H1 (cell line): ENCODE results near the gene CALML5. TPM values are rescaled to one million over a fixed set of nuclear protein-coding genes. Genes with fewer than 3 reads are reported as not detected.

ENCODE experiments used
- CTCF ChIA-PET: fragments of 300-600 bp; sonication (Branson Sonifier 250); formaldehyde crosslinking; loops from one replicate; lab custom pipeline; 2021; ENCODE audit not compliant: partially characterized antibody; lab: Charles Lee
- POLR2A ChIA-PET: fragments of 300-600 bp; sonication (Branson Sonifier 250); formaldehyde crosslinking; loops from one replicate; lab custom pipeline; 2021; ENCODE audit warnings: inconsistent platforms; ENCODE audit not compliant: partially characterized antibody; lab: Charles Lee
- DNase-seq, 2 experiments: peaks; one replicate each; pipeline versions ENCODE4 v3.0.0 to v3.0.0-alpha.2; 2010 to 2022; ENCODE audit warnings: low spot score in 2 of 2, low read depth in 1 of 2, mixed read lengths in 1 of 2
- FAIRE-seq: peaks from 2 replicates; lab custom pipeline; 2011; peaks lifted over from hg19 to GRCh38; lab: Jason Lieb, UNC
- H2AFZ ChIP-seq: 2 replicates; pipeline ENCODE4 v1.8.1; 2012; ENCODE audit warnings: low read length, inconsistent platforms
- H2AK5ac ChIP-seq: 2 replicates; pipeline ENCODE4 v1.6.1; 2013; ENCODE audit warnings: low read depth, low read length
- H2BK120ac ChIP-seq: replicated peaks from 2 replicates; pipeline ENCODE3; 2013; ENCODE audit warnings: low read depth, low read length, inconsistent platforms
- H2BK12ac ChIP-seq: 2 replicates; pipeline ENCODE4 v1.6.1; 2013; ENCODE audit warnings: low read depth, low read length
- H2BK15ac ChIP-seq: 2 replicates; pipeline ENCODE4 v1.6.1; 2013; ENCODE audit warnings: low read length
- H2BK20ac ChIP-seq: 2 replicates; pipeline ENCODE4 v1.6.1; 2013; ENCODE audit warnings: low read length
- H2BK5ac ChIP-seq: 2 replicates; pipeline ENCODE4 v1.6.1; 2013; ENCODE audit warnings: low read depth, low read length
- H3K14ac ChIP-seq: 2 replicates; pipeline ENCODE4 v1.6.1; 2013; ENCODE audit warnings: inconsistent platforms; ENCODE audit not compliant: insufficient read length
- H3K18ac ChIP-seq: 2 replicates; pipeline ENCODE4 v1.6.1; 2013; ENCODE audit warnings: low read length; ENCODE audit errors: extremely low read depth
- H3K23ac ChIP-seq: 2 replicates; pipeline ENCODE4 v1.6.1; 2013; ENCODE audit warnings: inconsistent platforms; ENCODE audit not compliant: insufficient read length
- H3K23me2 ChIP-seq: 2 replicates; pipeline ENCODE4 v1.6.1; 2013; ENCODE audit warnings: low read depth, low read length
- H3K27ac ChIP-seq: 2 replicates; pipeline ENCODE4 v1.6.1; 2011; ENCODE audit warnings: low read depth, low read length, inconsistent platforms
- H3K27me3 ChIP-seq, 4 experiments: replicated peaks in 1 of 4; 1 replicate in 1 of 4; 2 replicates in 3 of 4; pipeline versions ENCODE4 v1.6.1 to v1.8.1; 2011 to 2013; ENCODE audit warnings: low read length in 3 of 4, mild to moderate bottlenecking in 3 of 4, inconsistent platforms in 2 of 4, mixed read lengths in 2 of 4, moderate library complexity in 1 of 4; ENCODE audit not compliant: control insufficient read depth in 3 of 4, insufficient read depth in 3 of 4; ENCODE audit errors: extremely low read depth in 1 of 4
- H3K36me3 ChIP-seq, 4 experiments: 2 replicates each; pipeline versions ENCODE4 v1.6.1 to v1.8.1; 2011 to 2013; ENCODE audit warnings: mild to moderate bottlenecking in 4 of 4, low read length in 3 of 4, moderate library complexity in 2 of 4, control low read depth in 1 of 4, inconsistent platforms in 1 of 4; ENCODE audit not compliant: insufficient read depth in 4 of 4, control insufficient read depth in 2 of 4
- H3K4ac ChIP-seq: replicated peaks from 2 replicates; pipeline ENCODE3; 2013; ENCODE audit warnings: low read length, low read depth, mixed read lengths, inconsistent platforms; ENCODE audit not compliant: insufficient read length
- H3K4me1 ChIP-seq, 4 experiments: replicated peaks in 1 of 4; 1 replicate in 1 of 4; 2 replicates in 3 of 4; pipeline versions ENCODE4 v1.6.1 to v1.8.1; 2011 to 2013; ENCODE audit warnings: low read length in 3 of 4, inconsistent platforms in 2 of 4, mixed read lengths in 1 of 4; ENCODE audit not compliant: insufficient read depth in 4 of 4, control insufficient read depth in 3 of 4
- H3K4me2 ChIP-seq, 2 experiments: 2 replicates each; pipeline versions ENCODE4 v1.6.1 to v1.8.1; 2011 to 2013; ENCODE audit warnings: low read depth in 2 of 2, low read length in 2 of 2, control low read depth in 1 of 2, inconsistent platforms in 1 of 2, mild to moderate bottlenecking in 1 of 2; ENCODE audit not compliant: insufficient read depth in 1 of 2
- H3K4me3 ChIP-seq, 4 experiments: fragments of 200-600, 300-600 bp in 1 of 4; sonication (generic), shearing (Covaris generic), sonication (Bioruptor Twin) in 1 of 4; 2 replicates each; pipeline versions ENCODE4 v1.5.1 to v1.8.1; 2011 to 2016; ENCODE audit warnings: low read length in 4 of 4, low read depth in 3 of 4, control low read depth in 2 of 4, inconsistent platforms in 2 of 4, mild to moderate bottlenecking in 2 of 4, mixed read lengths in 1 of 4, moderate library complexity in 1 of 4; ENCODE audit not compliant: insufficient read depth in 2 of 4; ENCODE audit errors: extremely low read depth in 1 of 4
- H3K56ac ChIP-seq: replicated peaks from 2 replicates; pipeline ENCODE3; 2013; ENCODE audit warnings: low read depth, mild to moderate bottlenecking, mixed read lengths, low read length, inconsistent platforms; ENCODE audit not compliant: insufficient read length
- H3K79me1 ChIP-seq: 2 replicates; pipeline ENCODE4 v1.6.1; 2013; ENCODE audit warnings: low read depth, low read length, control low read depth
- H3K79me2 ChIP-seq, 2 experiments: 2 replicates each; pipeline versions ENCODE4 v1.6.1 to v1.8.1; 2012 to 2013; ENCODE audit warnings: low read length in 2 of 2, mild to moderate bottlenecking in 2 of 2, inconsistent platforms in 1 of 2; ENCODE audit not compliant: insufficient read depth in 2 of 2, control insufficient read depth in 1 of 2
- H3K9ac ChIP-seq, 4 experiments: replicated peaks in 1 of 4; 1 replicate in 1 of 4; 2 replicates in 3 of 4; pipeline versions ENCODE4 v1.6.1 to v1.8.1; 2011 to 2013; ENCODE audit warnings: low read depth in 3 of 4, low read length in 3 of 4, control low read depth in 2 of 4, mild to moderate bottlenecking in 2 of 4, moderate library complexity in 2 of 4, inconsistent platforms in 1 of 4; ENCODE audit errors: extremely low read depth in 1 of 4
- H3K9me3 ChIP-seq, 2 experiments: 2 replicates each; pipeline versions ENCODE4 v1.6.1 to v1.8.1; 2012 to 2013; ENCODE audit warnings: mild to moderate bottlenecking in 2 of 2, moderate library complexity in 2 of 2, control low read depth in 1 of 2, inconsistent platforms in 1 of 2, low read depth in 1 of 2, low read length in 1 of 2, mixed read lengths in 1 of 2; ENCODE audit not compliant: insufficient read depth in 2 of 2
- H4K20me1 ChIP-seq, 2 experiments: replicated peaks in 1 of 2; 2 replicates each; pipeline versions ENCODE3 to v1.8.1; 2011 to 2013; ENCODE audit warnings: inconsistent platforms in 2 of 2, low read length in 2 of 2, mild to moderate bottlenecking in 1 of 2; ENCODE audit not compliant: insufficient read depth in 2 of 2, control insufficient read depth in 1 of 2
- H4K5ac ChIP-seq: 2 replicates; pipeline ENCODE4 v1.6.1; 2013; ENCODE audit warnings: low read length, low read depth, mixed read lengths, inconsistent platforms; ENCODE audit not compliant: insufficient read length
- H4K8ac ChIP-seq: 2 replicates; pipeline ENCODE4 v1.8.0; 2013; ENCODE audit warnings: mild to moderate bottlenecking, moderate library complexity, low read length, inconsistent platforms; ENCODE audit not compliant: insufficient read depth; ENCODE audit errors: extremely low read depth
- H4K91ac ChIP-seq: replicated peaks from 2 replicates; pipeline ENCODE3; 2013; ENCODE audit warnings: low read length, mixed read lengths, inconsistent platforms; ENCODE audit not compliant: insufficient read length
- BCL11A ChIP-seq, 2 experiments: IDR thresholded peaks; one replicate each; pipeline ENCODE4 v1.6.1; 2011; ENCODE audit warnings: low read depth in 2 of 2, low read length in 2 of 2, mild to moderate bottlenecking in 2 of 2
- CHD2 ChIP-seq: IDR thresholded peaks from 2 replicates; pipeline ENCODE4 v1.6.1; 2012; ENCODE audit warnings: low read length, improper control_type of control experiment
- CREB1 ChIP-seq: IDR thresholded peaks from 2 replicates; pipeline ENCODE4 v1.6.1; 2012; ENCODE audit warnings: inconsistent platforms
- GABPA ChIP-seq: IDR thresholded peaks from 2 replicates; pipeline ENCODE4 v1.6.1; 2011; ENCODE audit warnings: mild to moderate bottlenecking, low read length, moderate library complexity, borderline replicate concordance; ENCODE audit not compliant: insufficient read depth
- POLR2AphosphoS5 ChIP-seq: IDR thresholded peaks from 2 replicates; pipeline ENCODE4 v1.6.1; 2011; ENCODE audit warnings: low read depth, low read length
- RAD21 ChIP-seq, 2 experiments: IDR thresholded peaks in 1 of 2; conservative IDR thresholded peaks in 1 of 2; 2 replicates each; pipeline ENCODE4 v1.6.1; 2011; ENCODE audit warnings: low read depth in 2 of 2, low read length in 2 of 2, improper control_type of control experiment in 1 of 2, inconsistent platforms in 1 of 2, mild to moderate bottlenecking in 1 of 2, moderate library complexity in 1 of 2
- RBBP5 ChIP-seq: IDR thresholded peaks from 2 replicates; pipeline ENCODE4 v1.7.1; 2012; ENCODE audit warnings: low read depth, mild to moderate bottlenecking, inconsistent platforms, low read length, moderate library complexity, borderline replicate concordance
- RFX5 ChIP-seq: IDR thresholded peaks from 2 replicates; pipeline ENCODE4 v1.6.1; 2011; ENCODE audit warnings: low read depth, low read length, improper control_type of control experiment, borderline replicate concordance
- TBP ChIP-seq: IDR thresholded peaks from 2 replicates; pipeline ENCODE4 v1.6.1; 2011; ENCODE audit warnings: low read depth, low read length, improper control_type of control experiment
- TEAD4 ChIP-seq: IDR thresholded peaks from 2 replicates; pipeline ENCODE4 v1.6.1; 2012; ENCODE audit warnings: low read depth, low read length, inconsistent platforms, mixed read lengths
- ZNF274 ChIP-seq: IDR thresholded peaks from 2 replicates; pipeline ENCODE4 v1.7.0; 2012; ENCODE audit warnings: low read length, borderline replicate concordance; ENCODE audit errors: extremely low read depth
- WGBS, 2 experiments: shearing (Covaris generic) in 1 of 2; methylation state at CpG; one replicate each; pipeline versions ENCODE4 v1.1.6 to v1.1.7; 2013 to 2015; ENCODE audit warnings: low lambda C conversion rate in 2 of 2, mixed read lengths in 2 of 2, inconsistent platforms in 1 of 2, low coverage in 1 of 2, missing lambda C conversion rate in 1 of 2; ENCODE audit not compliant: insufficient replicate concordance in 2 of 2, insufficient coverage in 1 of 2, insufficient read length in 1 of 2; ENCODE audit errors: extremely low coverage in 1 of 2, missing lambda C conversion rate in 1 of 2; 5-methylcytosine and 5-hydroxymethylcytosine counted together
- polyA plus RNA-seq, 7 experiments: library from polyadenylated mRNA; depleted of rRNA in 3 of 7; stranded (reverse) in 5 of 7; unstranded in 2 of 7; fragments of >200 nt in 5 of 7; fragments of 200-250 nt in 2 of 7; gene quantifications; 1 replicate in 5 of 7; 2 replicates in 1 of 7; 4 replicates in 1 of 7; pipeline versions ENCODE4 v1.2.1 to v1.2.3, GENCODE V29; 2011 to 2013; ENCODE audit warnings: missing spikeins in 2 of 7, mixed read lengths in 2 of 7
- total RNA-seq: library from RNA; stranded (reverse); fragmentation: NEBNext Ultra II Directional; extraction: Animal tissue kit (Norgen Biotek cat#: 25700); gene quantifications from 2 replicates; pipeline ENCODE4 v1.2.1, GENCODE V29; 2021

CALML5 gene
- total and polyA plus RNA-seq, 2 of the 8 experiments (the other 6 are each of a cell fraction or from before 2014, with no cell fraction given) = not detected

- 87% methylated on average over 9 of the region's 9 CpGs; no CpG with 5 or more reads in 1 of the 2 experiments for WGBS, 2 experiments
- Histone ChIP-seq H3K9ac (no peak overlapping the region), H3K27ac (no peak overlapping the region), H3K79me2 (no peaks in the 10 kb centered on the region), H3K4me2 (no peak overlapping the region), H3K14ac (no peak overlapping the region), H3K4me3 (no peak overlapping the region), H3K9me3 (no peaks in the 10 kb centered on the region), H3K23me2 (no peaks in the 10 kb centered on the region), H2BK12ac (peak overlapping the region; percentile 39; the same call in 1 of the 2 replicates), H3K23ac (no peak overlapping the region), H2BK15ac (peak overlapping the region; percentile 72; the same call in 1 of the 2 replicates), H2BK20ac (no peak overlapping the region), H2BK120ac (no peak overlapping the region), H3K4ac (no peak overlapping the region), H2AFZ (no peak overlapping the region), H2AK5ac (peak overlapping the region; percentile 4; the same call in 1 of the 2 replicates), H3K79me1 (no peaks in the 10 kb centered on the region), H2BK5ac (no peak overlapping the region; the same call in 1 of the 2 replicates), H4K5ac (no peak overlapping the region), H4K8ac (no peak overlapping the region; the same call in 1 of the 2 replicates), H3K56ac (no peak overlapping the region), H4K91ac (no peak overlapping the region), H3K4me1 (peaks cover 2 to 17% (median 8%) of the 10 kb centered on the region in 4 experiments), H3K27me3 (no peaks in the 10 kb centered on the region), H3K36me3 (no peaks in the 10 kb centered on the region), H3K18ac (no peak overlapping the region), H4K20me1 (no peaks in the 10 kb centered on the region)
- ChIA-PET CTCF (no interaction called here), POLR2A (no interaction called here)
- DNase-seq (no peak), FAIRE-seq (no peak)
- TF ChIP-seq BCL11A (IDR thresholded peaks at IDR 0.05; ENCODE audit: low read depth in 2 of 2, low read length in 2 of 2) = no peak
- TF ChIP-seq CREB1 = no peak
- no peak for TF ChIP-seq CHD2
- no peak for TF ChIP-seq RBBP5
- TF ChIP-seq TBP = no peak
- no peak for TF ChIP-seq ZNF274
- TF ChIP-seq GABPA = no peak
- no peak for TF ChIP-seq RFX5
- no peak for TF ChIP-seq RAD21 (IDR thresholded peaks at IDR 0.05 in 1 of 2, conservative IDR thresholded peaks at IDR 0.05 in 1 of 2; ENCODE audit: low read depth in 2 of 2, low read length in 2 of 2)
- no peak for TF ChIP-seq TEAD4
- no peak for TF ChIP-seq POLR2AphosphoS5
Measured at GRCh38 chr10:5482016-5482415, 17.4 kb downstream of the CALML5 start.
